ENCODE measurements around the gene ATXN1. TPM values are rescaled to one million over a fixed set of nuclear protein-coding genes. Genes with fewer than 3 reads are reported as not detected.
A peak's percentile ranks its signal among the peaks of the same experiment; 100 is the strongest.

ATXN1 gene
- total and polyA plus RNA-seq, 2 of the 13 experiments (the other 11 are each of a cell fraction or from before 2014, with no cell fraction given): 20.7 to 39.5 TPM

DNA sequence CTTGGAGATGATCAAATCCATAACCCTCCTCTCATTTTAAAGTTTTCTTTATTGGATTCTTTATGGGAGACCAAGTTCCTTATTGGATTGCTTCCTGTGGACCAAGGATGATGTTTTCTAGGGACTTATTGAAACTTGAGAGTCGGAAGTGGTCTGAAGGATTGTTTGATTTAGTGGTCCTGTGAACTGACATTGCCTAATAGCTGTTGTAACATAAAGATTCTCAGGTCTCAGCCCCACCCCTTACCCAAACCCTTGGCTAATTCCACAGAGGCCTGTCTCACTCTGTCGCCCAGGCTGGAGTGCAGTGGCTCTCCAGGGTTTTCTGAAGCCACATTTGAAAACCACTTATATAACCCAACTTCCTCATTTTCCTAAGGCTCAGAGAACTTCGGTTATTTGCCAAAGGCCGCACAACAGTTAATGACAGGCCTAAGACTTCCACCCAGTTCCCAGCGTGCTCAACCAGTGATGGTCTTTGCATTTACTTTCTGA lies 77.0 kb downstream of the ATXN1 start (continued):
- TF ChIP-seq SOX13 (IDR thresholded peaks at IDR 0.05): no peak
- TF ChIP-seq SOX13 (CRISPR knock-in tag; conservative IDR thresholded peaks at IDR 0.05 in 1 of 2, IDR thresholded peaks at IDR 0.05 in 1 of 2): 0 out of 4 replicates have a peak, but pooled peaks of 1 of the 2 experiments have one; percentile 17
- TF ChIP-seq ZNF652 (CRISPR knock-in tag; IDR thresholded peaks at IDR 0.05; ENCODE audit: borderline replicate concordance, low read depth): 0 out of 2 replicates have a peak, but pooled peaks have one; percentile 37
- 0 out of 2 replicates have a peak, but pooled peaks have one; percentile 3 for TF ChIP-seq GATAD1 (CRISPR knock-in tag; IDR thresholded peaks at IDR 0.05)
- no peak for TF ChIP-seq ZFAT (CRISPR knock-in tag; conservative IDR thresholded peaks at IDR 0.05)
- TF ChIP-seq ZFY (CRISPR knock-in tag; IDR thresholded peaks at IDR 0.05): peak; percentile 33; the same call in 1 of the 2 replicates
- peak; percentile 5; the same call in 1 of the 2 replicates for TF ChIP-seq TCF7 (IDR thresholded peaks at IDR 0.05; ENCODE audit: low read depth)
- TF ChIP-seq, protein P1, sequence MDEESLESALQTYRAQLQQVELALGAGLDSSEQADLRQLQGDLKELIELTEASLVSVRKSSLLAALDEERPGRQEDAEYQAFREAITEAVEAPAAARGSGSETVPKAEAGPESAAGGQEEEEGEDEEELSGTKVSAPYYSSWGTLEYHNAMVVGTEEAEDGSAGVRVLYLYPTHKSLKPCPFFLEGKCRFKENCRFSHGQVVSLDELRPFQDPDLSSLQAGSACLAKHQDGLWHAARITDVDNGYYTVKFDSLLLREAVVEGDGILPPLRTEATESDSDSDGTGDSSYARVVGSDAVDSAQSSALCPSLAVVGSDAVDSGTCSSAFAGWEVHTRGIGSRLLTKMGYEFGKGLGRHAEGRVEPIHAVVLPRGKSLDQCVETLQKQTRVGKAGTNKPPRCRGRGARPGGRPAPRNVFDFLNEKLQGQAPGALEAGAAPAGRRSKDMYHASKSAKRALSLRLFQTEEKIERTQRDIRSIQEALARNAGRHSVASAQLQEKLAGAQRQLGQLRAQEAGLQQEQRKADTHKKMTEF (CRISPR knock-in tag; IDR thresholded peaks at IDR 0.05): peak; percentile 26
- TF ChIP-seq CEBPG (CRISPR knock-in tag; IDR thresholded peaks at IDR 0.05): peak; percentile 84
- TF ChIP-seq MBNL3 (CRISPR knock-in tag; conservative IDR thresholded peaks at IDR 0.05): no peak
- peak; percentile 56; the same call in 1 of the 2 replicates for TF ChIP-seq ZNF7 (CRISPR knock-in tag; IDR thresholded peaks at IDR 0.05)
- 0 out of 2 replicates have a peak, but pooled peaks have one; percentile 8 for TF ChIP-seq ISL2 (CRISPR knock-in tag; IDR thresholded peaks at IDR 0.05)
- TF ChIP-seq ZNF383 (CRISPR knock-in tag; IDR thresholded peaks at IDR 0.05; ENCODE audit: borderline replicate concordance): no peak
- TF ChIP-seq, protein P2, sequence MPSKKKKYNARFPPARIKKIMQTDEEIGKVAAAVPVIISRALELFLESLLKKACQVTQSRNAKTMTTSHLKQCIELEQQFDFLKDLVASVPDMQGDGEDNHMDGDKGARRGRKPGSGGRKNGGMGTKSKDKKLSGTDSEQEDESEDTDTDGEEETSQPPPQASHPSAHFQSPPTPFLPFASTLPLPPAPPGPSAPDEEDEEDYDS (CRISPR knock-in tag; IDR thresholded peaks at IDR 0.05): peak; percentile 14; the same call in 1 of the 2 replicates
- peak; percentile 13; the same call in 1 of the 2 replicates for TF ChIP-seq POGZ (CRISPR knock-in tag; IDR thresholded peaks at IDR 0.05)
- 0 out of 2 replicates have a peak, but pooled peaks have one; percentile 33 for TF ChIP-seq ZNF644 (CRISPR knock-in tag; IDR thresholded peaks at IDR 0.05; ENCODE audit: low read depth)
- TF ChIP-seq MYNN (CRISPR knock-in tag; IDR thresholded peaks at IDR 0.05; ENCODE audit: low read depth): 0 out of 2 replicates have a peak, but pooled peaks have one; percentile 34
- TF ChIP-seq TEAD3 (CRISPR knock-in tag; optimal IDR thresholded peaks at IDR 0.05; ENCODE audit: borderline replicate concordance): peak; percentile 12
- peak; percentile 45; the same call in 1 of the 2 replicates for TF ChIP-seq NCOA2 (CRISPR knock-in tag; IDR thresholded peaks at IDR 0.05)
- TF ChIP-seq, protein P3, sequence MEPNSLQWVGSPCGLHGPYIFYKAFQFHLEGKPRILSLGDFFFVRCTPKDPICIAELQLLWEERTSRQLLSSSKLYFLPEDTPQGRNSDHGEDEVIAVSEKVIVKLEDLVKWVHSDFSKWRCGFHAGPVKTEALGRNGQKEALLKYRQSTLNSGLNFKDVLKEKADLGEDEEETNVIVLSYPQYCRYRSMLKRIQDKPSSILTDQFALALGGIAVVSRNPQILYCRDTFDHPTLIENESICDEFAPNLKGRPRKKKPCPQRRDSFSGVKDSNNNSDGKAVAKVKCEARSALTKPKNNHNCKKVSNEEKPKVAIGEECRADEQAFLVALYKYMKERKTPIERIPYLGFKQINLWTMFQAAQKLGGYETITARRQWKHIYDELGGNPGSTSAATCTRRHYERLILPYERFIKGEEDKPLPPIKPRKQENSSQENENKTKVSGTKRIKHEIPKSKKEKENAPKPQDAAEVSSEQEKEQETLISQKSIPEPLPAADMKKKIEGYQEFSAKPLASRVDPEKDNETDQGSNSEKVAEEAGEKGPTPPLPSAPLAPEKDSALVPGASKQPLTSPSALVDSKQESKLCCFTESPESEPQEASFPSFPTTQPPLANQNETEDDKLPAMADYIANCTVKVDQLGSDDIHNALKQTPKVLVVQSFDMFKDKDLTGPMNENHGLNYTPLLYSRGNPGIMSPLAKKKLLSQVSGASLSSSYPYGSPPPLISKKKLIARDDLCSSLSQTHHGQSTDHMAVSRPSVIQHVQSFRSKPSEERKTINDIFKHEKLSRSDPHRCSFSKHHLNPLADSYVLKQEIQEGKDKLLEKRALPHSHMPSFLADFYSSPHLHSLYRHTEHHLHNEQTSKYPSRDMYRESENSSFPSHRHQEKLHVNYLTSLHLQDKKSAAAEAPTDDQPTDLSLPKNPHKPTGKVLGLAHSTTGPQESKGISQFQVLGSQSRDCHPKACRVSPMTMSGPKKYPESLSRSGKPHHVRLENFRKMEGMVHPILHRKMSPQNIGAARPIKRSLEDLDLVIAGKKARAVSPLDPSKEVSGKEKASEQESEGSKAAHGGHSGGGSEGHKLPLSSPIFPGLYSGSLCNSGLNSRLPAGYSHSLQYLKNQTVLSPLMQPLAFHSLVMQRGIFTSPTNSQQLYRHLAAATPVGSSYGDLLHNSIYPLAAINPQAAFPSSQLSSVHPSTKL (CRISPR knock-in tag; IDR thresholded peaks at IDR 0.05): peak; percentile 34; the same call in 1 of the 2 replicates
- 0 out of 2 replicates have a peak, but pooled peaks have one; percentile 41 for TF ChIP-seq ETV5 (CRISPR knock-in tag; IDR thresholded peaks at IDR 0.05; ENCODE audit: borderline replicate concordance)
- no peak for TF ChIP-seq ZNF614 (CRISPR knock-in tag; IDR thresholded peaks at IDR 0.05; ENCODE audit: borderline replicate concordance)
- TF ChIP-seq BCL6 (CRISPR knock-in tag; IDR thresholded peaks at IDR 0.05): peak; percentile 96
- 0 out of 2 replicates have a peak, but pooled peaks have one; percentile 1 for TF ChIP-seq ZNF350 (CRISPR knock-in tag; IDR thresholded peaks at IDR 0.05; ENCODE audit: borderline replicate concordance, low read depth)
- 0 out of 2 replicates have a peak, but pooled peaks have one; percentile 3 for TF ChIP-seq SAP130 (CRISPR knock-in tag; IDR thresholded peaks at IDR 0.05; ENCODE audit: low read depth)
- TF ChIP-seq EP300 (IDR thresholded peaks at IDR 0.05; ENCODE audit: low read depth in 2 of 2, low read length in 2 of 2): peak in 1 of 2 experiments; percentile 67; a peak in 2 of 4 replicates
- no peak for TF ChIP-seq EP300 (CRISPR knock-in tag; IDR thresholded peaks at IDR 0.05; ENCODE audit: borderline replicate concordance)
- 0 out of 2 replicates have a peak, but pooled peaks have one; percentile 33 for TF ChIP-seq SMAD3 (CRISPR knock-in tag; IDR thresholded peaks at IDR 0.05)
